ENCODE results near the gene CRYL1.
"Not testable (repeated sequence)": the region's sequence is repeated elsewhere in the genome, so short reads cannot be mapped to it uniquely, and the experiment has no call there.

The CRYL1 gene

GRCh38 chr13:20451397-20451796 is 74.3 kb downstream of the CRYL1 start:
- DNase-seq (ENCODE audit: low spot score): no peak

DNA sequence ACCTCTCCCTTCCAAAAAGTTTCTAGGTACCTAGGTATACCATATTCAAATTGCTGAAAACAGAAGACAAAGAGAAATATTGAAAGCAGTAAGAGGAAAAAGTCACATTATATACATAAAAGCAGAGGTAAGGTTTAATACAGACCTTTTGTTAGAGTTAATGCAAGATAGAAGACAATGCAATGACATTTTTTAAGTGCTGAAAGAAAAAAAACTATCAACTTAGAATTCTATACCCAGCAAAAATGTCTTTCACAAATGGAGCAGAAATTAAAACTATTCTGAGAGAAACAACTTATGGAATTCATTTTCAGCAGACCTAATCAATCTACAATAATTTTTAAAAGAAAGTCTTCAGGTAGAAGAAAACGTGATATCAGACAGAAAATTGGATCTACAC is 77.2 kb downstream of the CRYL1 start:
- no peak for DNase-seq (ENCODE audit: low spot score)

GRCh38 chr13:20446900-20447299 is 78.8 kb downstream of the CRYL1 start:
- DNase-seq (ENCODE audit: low spot score): no peak

- no peak for DNase-seq (ENCODE audit: low spot score)
Measured at GRCh38 chr13:20446405-20446804, 79.3 kb downstream of the CRYL1 start.

- no peak for DNase-seq (ENCODE audit: low spot score)
Measured at GRCh38 chr13:20442798-20443381, 82.8 kb downstream of the CRYL1 start.

- no peak for DNase-seq (ENCODE audit: low spot score)
Measured at GRCh38 chr13:20442375-20442774, 83.3 kb downstream of the CRYL1 start.

DNA sequence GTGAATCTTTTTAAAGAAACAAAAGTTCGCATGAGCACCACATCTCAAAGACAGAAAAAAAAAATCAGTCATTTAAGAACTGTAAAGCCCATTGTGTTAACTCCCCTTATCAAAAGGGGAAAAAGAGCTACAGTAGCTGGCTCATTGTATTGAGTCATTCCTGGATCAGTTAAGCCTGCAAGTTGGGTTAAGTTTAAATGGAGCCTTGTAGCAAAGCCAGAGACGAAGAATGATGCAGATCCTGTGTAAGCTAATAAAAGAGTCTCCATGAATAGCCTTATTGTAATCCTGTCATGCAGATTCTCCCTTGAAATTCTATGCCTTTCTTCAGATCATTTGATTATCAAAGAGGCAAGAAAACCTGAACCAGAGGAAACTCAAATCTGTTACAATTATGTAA is 83.8 kb downstream of the CRYL1 start:
- no peak for DNase-seq (ENCODE audit: low spot score)

GRCh38 chr13:20441056-20441455 is 84.6 kb downstream of the CRYL1 start:
- DNase-seq (ENCODE audit: low spot score): no peak

DNA sequence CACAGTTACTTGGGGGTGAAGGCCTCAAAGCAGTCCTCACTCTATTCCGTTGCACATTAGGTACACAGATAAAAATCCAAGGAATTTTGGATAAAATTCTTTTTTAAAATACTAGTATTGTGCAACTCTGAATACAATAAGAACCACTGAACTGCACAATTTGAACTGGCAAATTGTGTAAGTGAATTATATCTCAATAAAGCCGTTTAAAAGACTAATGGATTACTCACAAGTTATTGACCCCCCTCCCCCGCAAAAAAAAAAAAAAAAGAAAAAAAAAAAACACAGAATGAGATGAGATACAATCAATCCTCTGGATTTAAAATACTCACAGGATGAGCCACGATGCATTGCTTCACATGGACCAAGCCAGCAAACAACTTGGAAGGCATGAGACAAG is 86.4 kb downstream of the CRYL1 start:
- no peak for DNase-seq (ENCODE audit: low spot score)

DNA sequence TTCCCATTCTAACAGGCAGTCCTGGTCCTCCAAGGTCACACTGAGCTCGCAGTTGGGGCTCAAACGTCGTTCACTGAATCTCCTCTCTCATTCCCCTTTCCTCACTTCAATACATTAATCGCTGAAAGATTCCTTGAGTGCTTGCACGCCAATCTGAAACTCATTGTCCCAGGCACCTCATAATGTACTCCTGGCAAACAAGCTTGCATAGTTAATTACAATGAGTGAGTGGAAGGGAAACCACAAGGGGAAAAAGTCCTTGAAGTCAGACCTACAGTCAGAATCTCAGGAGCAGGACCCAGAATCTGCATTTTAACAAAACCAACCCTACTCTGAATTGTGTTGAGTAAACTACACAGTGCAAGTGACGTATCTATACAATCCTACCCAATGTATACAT is 86.9 kb downstream of the CRYL1 start:
- DNase-seq (ENCODE audit: low spot score): no peak

GRCh38 chr13:20436505-20436904 is 89.2 kb downstream of the CRYL1 start:
- DNase-seq (ENCODE audit: low spot score): no peak

DNA sequence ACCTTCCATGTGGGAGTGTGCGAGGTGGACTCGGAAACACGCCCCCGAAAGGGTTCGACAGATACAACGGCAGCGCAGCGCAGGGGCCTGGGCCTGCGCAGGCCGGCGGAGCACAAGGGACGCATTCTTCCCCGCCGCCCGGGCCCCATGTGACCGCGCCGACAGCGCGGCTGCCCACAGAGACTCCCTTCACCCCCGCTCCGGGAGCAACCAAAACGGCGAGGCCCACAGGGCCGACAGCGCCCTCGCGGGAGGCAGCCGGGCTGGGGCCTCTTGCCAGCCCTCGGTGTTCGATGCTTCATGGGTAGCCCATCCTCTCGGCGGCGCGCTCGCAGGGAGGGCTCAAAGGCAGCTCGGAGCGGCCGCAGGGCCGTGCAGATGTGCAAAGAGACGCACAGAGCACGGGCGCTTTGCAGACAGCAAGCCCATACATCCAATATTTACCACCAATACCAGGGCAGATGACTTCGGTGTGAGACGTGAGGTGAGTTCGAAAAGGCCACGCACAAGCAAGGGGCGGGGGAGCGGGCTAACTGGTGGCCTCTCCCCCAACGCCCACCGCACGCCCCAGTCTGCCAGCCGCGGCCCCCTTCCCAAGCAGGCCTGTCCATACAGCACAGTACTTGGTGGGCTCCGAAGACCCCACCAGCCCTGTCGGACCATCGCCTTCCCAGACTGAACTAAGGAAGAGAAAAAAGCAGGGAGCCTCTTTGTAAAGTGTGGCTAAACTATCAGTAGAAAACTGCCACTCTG is 89.9 kb downstream of the CRYL1 start:
- DNase-seq (ENCODE audit: low spot score): no peak

DNA sequence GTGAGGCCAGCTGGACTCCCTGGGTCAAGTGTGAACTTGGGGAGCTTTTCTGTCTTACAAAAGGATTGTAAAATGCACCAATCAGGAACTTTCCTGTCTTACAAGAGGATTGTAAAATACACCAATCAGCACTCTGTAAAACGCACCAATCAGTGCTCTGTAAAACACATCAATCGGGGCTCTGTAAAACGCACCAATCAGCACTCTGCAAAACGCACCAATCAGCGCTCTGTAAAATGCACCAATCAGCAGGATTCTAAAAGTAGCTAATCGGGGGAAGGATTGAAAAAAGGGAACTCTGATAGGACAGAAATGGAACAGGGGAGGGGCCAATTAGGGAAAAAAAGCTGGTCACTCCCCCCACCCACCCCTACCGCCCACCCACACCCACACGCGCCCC is 91.4 kb downstream of the CRYL1 start:
- DNase-seq (ENCODE audit: low spot score): not testable (repeated sequence)

DNA sequence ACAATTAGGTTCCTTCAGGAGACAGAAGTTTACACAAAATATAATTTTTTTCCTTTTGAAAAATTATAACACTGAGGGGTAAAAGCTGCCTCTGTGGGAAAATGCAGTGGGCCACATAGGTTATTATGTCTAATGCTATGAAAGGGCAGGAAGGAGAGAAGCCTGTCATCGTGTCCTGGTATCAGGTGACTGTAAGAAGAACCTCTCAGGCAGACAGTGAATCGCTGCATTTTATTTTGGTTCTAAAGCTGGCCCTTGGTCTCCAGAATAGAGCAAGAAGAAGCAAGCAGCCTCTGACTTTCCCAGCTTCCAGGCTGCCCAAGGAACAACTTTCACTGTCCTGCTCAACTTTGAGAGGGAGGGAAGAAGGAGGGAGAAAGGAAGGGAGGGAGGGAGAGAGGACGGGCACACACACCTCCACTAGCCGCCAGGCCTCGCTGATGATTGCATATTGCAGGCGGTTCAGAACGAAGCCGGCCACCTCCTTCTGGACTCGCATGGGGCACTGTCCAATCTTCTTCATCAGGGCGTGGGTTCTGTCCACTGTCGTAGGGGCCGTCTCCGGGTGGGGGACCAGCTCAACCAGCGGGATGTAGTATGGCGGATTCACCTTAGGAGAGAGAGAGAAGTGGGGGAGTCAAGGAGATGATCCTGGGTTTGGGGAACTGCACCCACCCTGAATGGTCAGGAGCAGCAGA is 93.8 kb downstream of the CRYL1 start:
- no peak for DNase-seq (ENCODE audit: low spot score)

- no peak for DNase-seq (ENCODE audit: low spot score)
Measured at GRCh38 chr13:20431080-20431479, 94.6 kb downstream of the CRYL1 start.

- no peak for DNase-seq (ENCODE audit: low spot score)
Measured at GRCh38 chr13:20430296-20430695, 95.4 kb downstream of the CRYL1 start.

- DNase-seq (ENCODE audit: low spot score): no peak
Measured at GRCh38 chr13:20429682-20430081, 96.0 kb downstream of the CRYL1 start.

GRCh38 chr13:20428666-20429644 is 96.7 kb downstream of the CRYL1 start:
- no peak for DNase-seq (ENCODE audit: low spot score)

- peak; percentile 56 for DNase-seq (ENCODE audit: low spot score)
Measured at GRCh38 chr13:20426766-20427448, 98.8 kb downstream of the CRYL1 start.

GRCh38 chr13:20425819-20426219 is 99.8 kb downstream of the CRYL1 start:
- DNase-seq (ENCODE audit: low spot score): no peak

DNA sequence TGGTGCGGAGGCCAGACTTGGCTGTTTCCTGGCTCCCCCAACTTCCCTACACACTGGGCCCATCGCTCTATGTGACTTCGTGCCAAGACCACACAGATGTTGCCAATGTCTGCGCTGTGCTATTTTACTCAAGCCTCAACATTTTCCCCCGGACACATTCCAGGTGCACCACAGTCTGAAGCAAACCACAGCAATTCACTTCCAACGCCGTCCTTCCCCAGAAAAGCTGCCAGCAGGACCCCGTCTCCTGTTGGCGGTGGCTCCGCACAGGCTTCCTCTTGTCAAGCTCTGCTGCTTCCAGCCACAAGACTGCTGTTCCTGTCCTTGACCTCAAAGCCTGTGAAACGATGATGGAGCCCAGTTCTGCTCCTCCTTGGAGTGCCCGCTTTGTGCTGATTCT is 100.7 kb downstream of the CRYL1 start:
- DNase-seq (ENCODE audit: low spot score): no peak

DNA sequence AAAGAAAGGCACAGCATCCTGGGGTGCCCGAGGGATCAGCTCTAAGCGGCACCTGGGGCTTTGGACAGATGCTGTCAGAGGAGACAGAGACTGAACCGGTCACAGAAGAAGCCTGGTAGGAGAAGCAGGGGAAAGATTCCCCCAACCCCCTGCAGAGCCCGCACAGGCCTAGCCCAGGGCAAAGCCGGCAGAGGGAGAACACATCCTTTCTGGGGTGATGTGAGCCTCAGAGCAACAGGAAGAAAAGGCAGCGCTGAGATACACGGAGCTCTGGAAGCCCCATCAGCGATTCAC is 101.2 kb downstream of the CRYL1 start:
- DNase-seq (ENCODE audit: low spot score): no peak

All from AG20443 (cell line).